Hematopoietic multipotent progenitor cell treated with erythropoietin and hydrocortisone succinate and interleukin-3 and kit ligand, for 4 days (in vitro differentiated cells): Measurements from ENCODE around the gene ARMC3.

Experiments
- DNase-seq: peaks from one replicate; pipeline ENCODE4 v3.0.0-alpha.2; 2015

Gene ARMC3

GRCh38 chr10:23081221-23081750 is 153.4 kb downstream of the ARMC3 start:
- no peak for DNase-seq

- DNase-seq, result peak; percentile 47
These were observed 154.0 kb downstream of the ARMC3 start for GRCh38 chr10:23081891-23082290.
